Hepatocyte (in vitro differentiated cells): Measurements from ENCODE around the gene CHAC1. TPM values are rescaled to one million over a fixed set of nuclear protein-coding genes. Genes with fewer than 3 reads are reported as not detected.

Source experiments
- DNase-seq: peaks from one replicate; pipeline ENCODE4 v3.0.0-alpha.2; 2016; ENCODE audit warnings: low spot score
- H2AFZ ChIP-seq: fragments of 200-600 bp; sonication (generic); 2 replicates; pipeline ENCODE4 v1.6.0; 2016; ENCODE audit warnings: antibody characterized with exemption, mild to moderate bottlenecking
- H3K27ac ChIP-seq: fragments of 200-600 bp; sonication (generic); 2 replicates; pipeline ENCODE4 v1.5.1; 2016; ENCODE audit warnings: mild to moderate bottlenecking
- H3K27me3 ChIP-seq: fragments of 200-600 bp; sonication (generic); 2 replicates; pipeline ENCODE4 v1.6.1; 2016
- H3K36me3 ChIP-seq: fragments of 200-600 bp; sonication (generic); replicated peaks from 2 replicates; pipeline ENCODE4 v1.5.1; 2016; ENCODE audit warnings: low read depth; ENCODE audit not compliant: insufficient read depth
- H3K4me1 ChIP-seq: fragments of 200-600 bp; sonication (generic); 2 replicates; pipeline ENCODE4 v1.5.1; 2016; ENCODE audit warnings: mild to moderate bottlenecking, moderate library complexity; ENCODE audit not compliant: insufficient read depth
- H3K4me2 ChIP-seq: fragments of 200-600 bp; sonication (generic); 2 replicates; pipeline ENCODE4 v1.6.0; 2016
- H3K4me3 ChIP-seq: fragments of 200-600 bp; sonication (generic); 2 replicates; pipeline ENCODE4 v1.5.1; 2016; ENCODE audit warnings: mild to moderate bottlenecking
- H3K79me2 ChIP-seq: fragments of 200-600 bp; sonication (generic); 2 replicates; pipeline ENCODE4 v1.6.0; 2017; ENCODE audit warnings: mild to moderate bottlenecking
- H3K9me2 ChIP-seq: fragments of 200-600 bp; sonication (generic); replicated peaks from 2 replicates; pipeline ENCODE4 v1.6.0; 2017; ENCODE audit warnings: mild to moderate bottlenecking; ENCODE audit not compliant: insufficient read depth
- H3K9me3 ChIP-seq: fragments of 200-600 bp; sonication (generic); 2 replicates; pipeline ENCODE4 v1.5.1; 2016; ENCODE audit warnings: low read depth, mild to moderate bottlenecking
- H4K20me1 ChIP-seq: fragments of 200-600 bp; sonication (generic); 2 replicates; pipeline ENCODE4 v1.6.0; 2016; ENCODE audit warnings: mild to moderate bottlenecking; ENCODE audit not compliant: insufficient read depth, poor library complexity, severe bottlenecking
- EZH2 ChIP-seq: fragments of 200-600 bp; sonication (generic); IDR thresholded peaks from 2 replicates; pipeline ENCODE4 v1.6.1; 2016; ENCODE audit warnings: antibody characterized with exemption, mild to moderate bottlenecking, borderline replicate concordance
- EZH2phosphoT487 ChIP-seq: fragments of 200-600 bp; sonication (generic); IDR thresholded peaks from one replicate; pipeline ENCODE4 v1.6.1; 2018; ENCODE audit warnings: antibody characterized with exemption, mild to moderate bottlenecking, low read depth, moderate library complexity; ENCODE audit not compliant: unreplicated experiment, severe bottlenecking
- WGBS: methylation state at CpG from one replicate; pipeline ENCODE4 v1.1.6; 2016; ENCODE audit warnings: low lambda C conversion rate; ENCODE audit errors: missing lambda C conversion rate; 5-methylcytosine and 5-hydroxymethylcytosine counted together
- polyA plus RNA-seq: library from polyadenylated mRNA; unstranded; fragments of >200 nt; fragmentation: Nextera tagmentation; extraction: Ambion mirVana; gene quantifications from 2 replicates; pipeline ENCODE4 v1.2.1, GENCODE V29; 2016
- total RNA-seq: library from RNA; depleted of rRNA; stranded (reverse); fragments of >200 nt; gene quantifications from 2 replicates; pipeline ENCODE4 v1.2.3, GENCODE V29; 2014
- TF ChIP-seq, protein P1 (sequence below): fragments of 200-600 bp; sonication (generic); IDR thresholded peaks from 2 replicates; pipeline ENCODE4 v1.5.1; 2016; ENCODE audit warnings: antibody characterized with exemption, mild to moderate bottlenecking; ENCODE audit not compliant: poor library complexity

Gene CHAC1
- total and polyA plus RNA-seq, 2 experiments from 2014 or later: 16.2 to 22.1 TPM

DNA sequence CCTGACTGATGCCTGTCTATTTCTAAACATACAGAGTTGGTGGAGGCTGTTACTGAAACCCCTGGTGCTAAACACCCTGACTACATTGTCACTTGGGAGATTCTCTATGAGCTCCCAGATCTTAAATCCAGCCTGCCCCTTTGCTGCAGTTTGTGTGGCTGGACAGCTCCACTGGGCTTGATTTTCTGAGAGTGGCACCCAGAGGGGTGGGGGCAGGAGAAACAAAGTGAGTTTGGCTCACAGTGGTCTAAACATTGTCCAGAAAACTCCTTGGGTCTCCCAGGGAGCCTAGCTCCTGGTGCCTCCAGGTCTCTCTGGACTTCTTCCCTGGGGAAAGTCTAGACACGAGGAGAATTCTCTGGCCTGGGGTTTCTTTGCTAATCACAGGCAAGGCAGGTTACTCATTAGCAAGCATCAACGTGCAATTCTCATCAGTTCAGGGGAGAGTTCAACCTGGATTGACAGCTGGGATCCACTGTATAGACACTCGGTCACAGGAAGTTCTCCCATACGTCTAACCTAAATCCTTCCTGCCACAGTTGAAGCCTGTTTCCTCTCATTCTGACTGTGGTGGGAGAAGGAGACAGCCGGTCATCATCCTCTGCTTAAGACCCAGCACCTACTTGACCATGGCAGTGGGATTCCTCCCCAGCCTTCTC is 31.2 kb upstream of the CHAC1 start:
- TF ChIP-seq, protein P1, sequence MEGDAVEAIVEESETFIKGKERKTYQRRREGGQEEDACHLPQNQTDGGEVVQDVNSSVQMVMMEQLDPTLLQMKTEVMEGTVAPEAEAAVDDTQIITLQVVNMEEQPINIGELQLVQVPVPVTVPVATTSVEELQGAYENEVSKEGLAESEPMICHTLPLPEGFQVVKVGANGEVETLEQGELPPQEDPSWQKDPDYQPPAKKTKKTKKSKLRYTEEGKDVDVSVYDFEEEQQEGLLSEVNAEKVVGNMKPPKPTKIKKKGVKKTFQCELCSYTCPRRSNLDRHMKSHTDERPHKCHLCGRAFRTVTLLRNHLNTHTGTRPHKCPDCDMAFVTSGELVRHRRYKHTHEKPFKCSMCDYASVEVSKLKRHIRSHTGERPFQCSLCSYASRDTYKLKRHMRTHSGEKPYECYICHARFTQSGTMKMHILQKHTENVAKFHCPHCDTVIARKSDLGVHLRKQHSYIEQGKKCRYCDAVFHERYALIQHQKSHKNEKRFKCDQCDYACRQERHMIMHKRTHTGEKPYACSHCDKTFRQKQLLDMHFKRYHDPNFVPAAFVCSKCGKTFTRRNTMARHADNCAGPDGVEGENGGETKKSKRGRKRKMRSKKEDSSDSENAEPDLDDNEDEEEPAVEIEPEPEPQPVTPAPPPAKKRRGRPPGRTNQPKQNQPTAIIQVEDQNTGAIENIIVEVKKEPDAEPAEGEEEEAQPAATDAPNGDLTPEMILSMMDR: no peak
- TF ChIP-seq EZH2phosphoT487 (no peak), EZH2 (no peak)
- no peak overlapping the region for H3K4me3 ChIP-seq
- no peak overlapping the region for H2AFZ ChIP-seq
- peak overlapping the region; percentile 37 for H3K27ac ChIP-seq
- no peaks in the 10 kb centered on the region for H3K79me2 ChIP-seq
- H3K4me2 ChIP-seq: no peak overlapping the region
- 58% methylated on average over 5 of the region's 5 CpGs for WGBS
- no peaks in the 10 kb centered on the region for H3K9me2 ChIP-seq
- H3K9me3 ChIP-seq: no peaks in the 10 kb centered on the region
- DNase-seq: peak; percentile 58
- H4K20me1 ChIP-seq: no peaks in the 10 kb centered on the region
- peaks cover 33% of the 10 kb centered on the region for H3K27me3 ChIP-seq
- H3K4me1 ChIP-seq: peaks cover 28% of the 10 kb centered on the region
- H3K36me3 ChIP-seq: no peaks in the 10 kb centered on the region

DNA sequence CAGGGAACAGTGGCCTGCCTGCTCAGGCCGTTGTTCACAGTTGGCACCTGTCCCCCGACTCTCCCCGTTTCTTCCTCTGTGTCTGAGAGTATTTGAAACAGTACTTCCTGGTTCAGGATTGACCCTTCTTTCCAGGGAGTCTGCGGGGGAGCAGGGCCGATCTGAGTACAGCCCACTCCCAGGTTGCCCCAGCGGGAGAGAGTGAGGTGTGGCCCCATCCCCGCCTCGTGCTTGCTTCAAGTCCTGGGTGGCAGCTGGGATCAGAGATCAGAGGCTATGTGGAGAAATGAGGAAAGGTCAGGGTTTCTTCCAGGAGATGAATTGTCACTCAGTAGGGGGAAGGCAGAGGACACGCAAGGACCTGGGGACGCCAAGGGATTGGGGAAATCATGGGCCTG is 30.7 kb upstream of the CHAC1 start:
- no peaks in the 10 kb centered on the region for H3K9me3 ChIP-seq
- 70% methylated on average over 10 of the region's 10 CpGs for WGBS
- H2AFZ ChIP-seq: no peak overlapping the region
- TF ChIP-seq, protein P1: no peak
- TF ChIP-seq EZH2 (no peak), EZH2phosphoT487 (no peak)
- H3K4me1 ChIP-seq: peaks cover 30% of the 10 kb centered on the region
- H4K20me1 ChIP-seq: peaks cover 2% of the 10 kb centered on the region
- no peaks in the 10 kb centered on the region for H3K79me2 ChIP-seq
- no peaks in the 10 kb centered on the region for H3K9me2 ChIP-seq
- DNase-seq: no peak
- no peaks in the 10 kb centered on the region for H3K36me3 ChIP-seq
- H3K27ac ChIP-seq: no peak overlapping the region
- no peak overlapping the region for H3K4me3 ChIP-seq
- H3K27me3 ChIP-seq: peaks cover 38% of the 10 kb centered on the region
- no peak overlapping the region for H3K4me2 ChIP-seq

DNA sequence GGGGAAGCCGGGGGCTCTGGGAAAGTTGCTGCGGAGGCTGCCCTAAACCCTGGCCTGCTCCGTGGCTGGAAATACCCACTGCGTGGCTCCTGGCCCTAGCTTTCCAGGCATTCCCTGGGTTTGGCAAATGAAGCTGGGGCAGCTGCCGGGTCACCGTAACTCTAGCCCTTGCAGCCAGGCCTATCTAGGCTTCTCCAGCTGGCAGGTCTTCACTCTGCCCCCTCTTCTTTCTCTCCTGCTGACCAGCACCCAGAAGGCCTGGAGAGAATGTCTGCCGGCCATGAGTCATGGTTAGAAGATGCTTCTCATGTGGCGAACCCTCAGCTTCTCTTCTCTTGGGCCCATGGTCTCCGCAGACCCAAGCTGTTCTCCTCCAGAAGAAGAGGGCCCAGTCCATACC is 29.7 kb upstream of the CHAC1 start:
- Histone ChIP-seq H3K36me3 (no peaks in the 10 kb centered on the region), H3K9me3 (no peaks in the 10 kb centered on the region), H4K20me1 (peaks cover 3% of the 10 kb centered on the region), H3K4me2 (no peak overlapping the region), H3K27ac (no peak overlapping the region), H3K9me2 (no peaks in the 10 kb centered on the region), H3K4me1 (peaks cover 40% of the 10 kb centered on the region), H3K79me2 (no peaks in the 10 kb centered on the region), H2AFZ (no peak overlapping the region), H3K4me3 (no peak overlapping the region), H3K27me3 (peaks cover 47% of the 10 kb centered on the region)
- TF ChIP-seq, protein P1: no peak
- no peak for TF ChIP-seq EZH2phosphoT487
- no peak for TF ChIP-seq EZH2
- DNase-seq: no peak
- 92% methylated on average over 9 of the region's 9 CpGs for WGBS
